ENCODE measurements around the gene UNC45B. TPM values are rescaled to one million over a fixed set of nuclear protein-coding genes. Genes with fewer than 3 reads are reported as not detected.
"Not testable (repeated sequence)": the region's sequence is repeated elsewhere in the genome, so short reads cannot be mapped to it uniquely, and the experiment has no call there.

Gene UNC45B
- total RNA-seq, 1 donor from 2014 or later: 0.77 TPM

GRCh38 chr17:35104844-35105450 lies 42.7 kb upstream of the UNC45B start:
- DNase-seq (no peak), ATAC-seq (no peak)
- intact Hi-C loops (cut with DNase I): no loop called here
- Histone ChIP-seq H3K36me3 (peaks cover 57% of the 10 kb centered on the region), H3K27ac (no peak overlapping the region), H3K27me3 (ENCODE audit: low read depth) (no peaks in the 10 kb centered on the region), H3K9me3 (no peaks in the 10 kb centered on the region), H3K4me1 (no peaks in the 10 kb centered on the region), H3K4me3 (no peak overlapping the region)
- TF ChIP-seq, protein P1, sequence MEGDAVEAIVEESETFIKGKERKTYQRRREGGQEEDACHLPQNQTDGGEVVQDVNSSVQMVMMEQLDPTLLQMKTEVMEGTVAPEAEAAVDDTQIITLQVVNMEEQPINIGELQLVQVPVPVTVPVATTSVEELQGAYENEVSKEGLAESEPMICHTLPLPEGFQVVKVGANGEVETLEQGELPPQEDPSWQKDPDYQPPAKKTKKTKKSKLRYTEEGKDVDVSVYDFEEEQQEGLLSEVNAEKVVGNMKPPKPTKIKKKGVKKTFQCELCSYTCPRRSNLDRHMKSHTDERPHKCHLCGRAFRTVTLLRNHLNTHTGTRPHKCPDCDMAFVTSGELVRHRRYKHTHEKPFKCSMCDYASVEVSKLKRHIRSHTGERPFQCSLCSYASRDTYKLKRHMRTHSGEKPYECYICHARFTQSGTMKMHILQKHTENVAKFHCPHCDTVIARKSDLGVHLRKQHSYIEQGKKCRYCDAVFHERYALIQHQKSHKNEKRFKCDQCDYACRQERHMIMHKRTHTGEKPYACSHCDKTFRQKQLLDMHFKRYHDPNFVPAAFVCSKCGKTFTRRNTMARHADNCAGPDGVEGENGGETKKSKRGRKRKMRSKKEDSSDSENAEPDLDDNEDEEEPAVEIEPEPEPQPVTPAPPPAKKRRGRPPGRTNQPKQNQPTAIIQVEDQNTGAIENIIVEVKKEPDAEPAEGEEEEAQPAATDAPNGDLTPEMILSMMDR (IDR thresholded peaks at IDR 0.05): no peak

DNA sequence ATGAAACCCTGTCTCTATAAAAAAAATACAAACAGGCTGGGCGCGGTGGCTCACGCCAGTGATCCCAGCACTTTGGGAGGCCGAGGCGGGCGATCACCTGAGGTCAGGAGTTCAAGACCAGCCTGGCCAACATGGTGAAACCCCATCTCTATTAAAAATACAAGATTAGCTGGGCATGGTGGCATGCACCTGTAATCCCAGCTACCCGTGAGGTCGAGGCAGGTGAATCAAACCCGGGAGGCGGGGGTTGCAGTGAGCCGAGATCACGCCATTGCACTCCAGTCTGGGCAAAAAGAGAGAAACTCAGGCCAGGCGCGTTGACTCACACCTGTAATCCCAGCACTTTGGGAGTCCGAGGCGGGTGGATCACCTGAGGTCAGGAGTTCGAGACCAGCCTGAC lies 36.8 kb upstream of the UNC45B start:
- H3K9me3 ChIP-seq; intact Hi-C loops (cut with DNase I); H3K27ac ChIP-seq; ATAC-seq; DNase-seq; H3K36me3 ChIP-seq; H3K4me1 ChIP-seq; H3K27me3 ChIP-seq (ENCODE audit: low read depth); H3K4me3 ChIP-seq: not testable (repeated sequence)

GRCh38 chr17:35116845-35117244 lies 30.8 kb upstream of the UNC45B start:
- intact Hi-C loops (cut with DNase I): no loop called here
- ATAC-seq (no peak), DNase-seq (no peak)
- Histone ChIP-seq H3K4me1 (peaks cover 20% of the 10 kb centered on the region), H3K9me3 (no peaks in the 10 kb centered on the region), H3K4me3 (no peak overlapping the region), H3K27ac (no peak overlapping the region), H3K27me3 (ENCODE audit: low read depth) (no peaks in the 10 kb centered on the region), H3K36me3 (no peaks in the 10 kb centered on the region)
- TF ChIP-seq, protein P1 (IDR thresholded peaks at IDR 0.05): no peak

GRCh38 chr17:35117984-35118383 lies 29.6 kb upstream of the UNC45B start:
- DNase-seq: no peak
- intact Hi-C loops (cut with DNase I): no loop called here
- H3K4me1 ChIP-seq: peaks cover 20% of the 10 kb centered on the region
- no peaks in the 10 kb centered on the region for H3K36me3 ChIP-seq
- ATAC-seq: no peak
- no peak overlapping the region for H3K4me3 ChIP-seq
- H3K27ac ChIP-seq: no peak overlapping the region
- TF ChIP-seq, protein P1 (IDR thresholded peaks at IDR 0.05): no peak
- no peaks in the 10 kb centered on the region for H3K9me3 ChIP-seq
- H3K27me3 ChIP-seq (ENCODE audit: low read depth): no peaks in the 10 kb centered on the region

DNA sequence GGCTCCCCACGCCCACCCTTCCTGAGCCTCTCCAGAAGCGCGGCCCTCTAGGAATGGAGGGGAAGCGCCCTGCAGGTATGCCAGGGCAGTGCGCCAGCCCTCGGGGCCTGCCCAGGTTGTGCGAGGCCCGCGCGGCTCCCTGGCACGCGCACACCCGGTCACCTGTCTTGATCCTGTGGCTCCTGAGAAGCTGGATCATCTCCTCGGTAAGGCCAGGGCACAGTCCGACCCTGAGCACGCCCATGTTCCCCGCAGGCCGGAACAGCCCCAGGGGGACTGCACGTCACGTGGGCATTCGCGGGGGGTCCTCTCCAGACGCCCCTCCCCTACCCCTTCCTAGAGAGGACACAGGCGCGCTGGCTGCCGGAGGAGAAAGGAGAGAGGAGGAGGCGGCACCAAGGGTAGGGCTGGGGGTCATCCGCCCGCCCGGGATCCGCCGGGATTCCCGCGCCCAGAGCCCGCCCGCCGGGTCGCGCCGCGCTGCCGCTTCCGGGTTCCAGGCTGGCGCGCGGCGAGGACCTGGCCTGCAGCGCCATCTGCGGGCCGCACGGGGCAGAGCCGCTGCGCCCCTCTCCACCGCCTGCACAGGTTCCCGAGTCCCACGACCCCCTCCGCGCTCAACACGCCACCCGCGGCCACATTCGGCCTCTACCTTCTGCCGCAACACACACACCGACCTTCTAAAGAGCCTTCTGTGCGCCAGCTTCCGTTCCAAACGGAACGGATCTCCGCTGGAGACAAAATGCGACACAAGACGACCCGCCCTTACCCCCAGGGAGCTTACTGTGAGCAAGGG lies 28.0 kb upstream of the UNC45B start, which contains the start of gene RAD51D:
Gene RAD51D (minus strand): TSS at position 491 of the 796 bp plus-strand sequence. CDS start 247 bp downstream, at position 244.
- Histone ChIP-seq H3K4me1 (peaks cover 20% of the 10 kb centered on the region), H3K36me3 (no peaks in the 10 kb centered on the region), H3K27ac (peak within 1 kb of the TSS; percentile 87), H3K4me3 (peak within 1 kb of the TSS; percentile 78), H3K27me3 (ENCODE audit: low read depth) (no peaks in the 10 kb centered on the region), H3K9me3 (no peaks in the 10 kb centered on the region)
- peak; percentile 98 for ATAC-seq
- intact Hi-C loops (cut with DNase I): no loop called here
- TF ChIP-seq, protein P1 (IDR thresholded peaks at IDR 0.05): peak; percentile 92
- DNase-seq: peak; percentile 85

- intact Hi-C loops (cut with DNase I): no loop called here
These were observed 26.3 kb upstream of the UNC45B start, which contains the start of gene FNDC8 for GRCh38 chr17:35121315-35121714. TSS of gene FNDC8 (plus strand) at chr17:35121615. CDS start at chr17:35121694, 79 bp downstream.

More at GRCh38 chr17:35121315-35121714, 26.3 kb upstream of the UNC45B start, which contains the start of gene FNDC8:
- Histone ChIP-seq H3K9me3 (no peaks in the 10 kb centered on the region), H3K27me3 (ENCODE audit: low read depth) (no peaks in the 10 kb centered on the region), H3K4me1 (peaks cover 20% of the 10 kb centered on the region), H3K4me3 (no peak within 1 kb of the TSS), H3K36me3 (no peaks in the 10 kb centered on the region), H3K27ac (no peak within 1 kb of the TSS)
- DNase-seq: no peak
- TF ChIP-seq, protein P1 (IDR thresholded peaks at IDR 0.05): no peak
- ATAC-seq: no peak
